Measurements from ENCODE around the gene ABCA9.

DNA sequence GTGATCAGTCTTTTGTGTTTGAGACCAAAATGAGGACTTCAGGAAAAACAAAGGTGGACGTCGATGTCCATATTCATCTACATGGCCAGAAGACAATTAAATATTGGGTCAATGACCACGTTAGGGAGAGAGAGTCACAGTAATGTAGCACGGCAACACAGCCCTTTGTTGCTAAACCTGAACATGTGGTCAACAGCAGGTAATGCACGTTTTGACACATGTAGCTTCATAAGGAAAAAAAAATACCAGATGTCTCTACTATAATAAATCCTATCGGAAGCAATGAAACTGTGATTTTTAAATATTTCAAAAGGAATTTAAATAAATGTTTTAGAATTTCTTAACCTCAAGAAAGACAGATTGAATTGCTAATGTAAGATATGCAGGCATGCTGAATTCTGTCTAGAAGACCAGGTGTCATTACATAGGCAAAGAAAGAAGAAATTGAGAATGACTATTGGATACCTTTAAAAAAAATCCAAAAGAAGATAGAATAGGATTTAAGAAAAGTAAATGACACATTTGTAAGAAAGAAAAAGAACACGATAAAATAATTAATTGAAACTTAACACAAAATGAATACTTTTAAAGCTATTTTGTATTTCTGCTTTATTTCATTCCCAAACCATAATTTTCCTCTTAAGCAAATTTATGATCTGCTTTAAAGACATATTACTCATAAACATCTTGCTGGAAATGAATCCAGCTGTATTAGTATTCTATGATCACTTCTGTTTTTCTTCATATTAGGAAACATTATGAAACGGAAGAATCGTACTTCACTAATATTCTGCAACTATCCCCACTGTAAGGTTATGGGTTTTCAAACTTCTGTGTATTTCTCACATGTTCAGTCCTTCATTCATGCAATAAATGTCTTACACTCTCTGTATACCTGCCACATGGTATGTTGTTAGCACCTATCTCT lies 135.7 kb downstream of the ABCA9 start:
- TF ChIP-seq POLR2A (IDR thresholded peaks at IDR 0.05; ENCODE audit: low read length) (no peak), MYC (IDR thresholded peaks at IDR 0.05; ENCODE audit: borderline replicate concordance, low read length) (no peak), ZFP36 (IDR thresholded peaks at IDR 0.05; ENCODE audit: borderline replicate concordance, partially characterized antibody) (no peak), NR3C1 (IDR thresholded peaks at IDR 0.05) (no peak)
- TF ChIP-seq, protein P1, sequence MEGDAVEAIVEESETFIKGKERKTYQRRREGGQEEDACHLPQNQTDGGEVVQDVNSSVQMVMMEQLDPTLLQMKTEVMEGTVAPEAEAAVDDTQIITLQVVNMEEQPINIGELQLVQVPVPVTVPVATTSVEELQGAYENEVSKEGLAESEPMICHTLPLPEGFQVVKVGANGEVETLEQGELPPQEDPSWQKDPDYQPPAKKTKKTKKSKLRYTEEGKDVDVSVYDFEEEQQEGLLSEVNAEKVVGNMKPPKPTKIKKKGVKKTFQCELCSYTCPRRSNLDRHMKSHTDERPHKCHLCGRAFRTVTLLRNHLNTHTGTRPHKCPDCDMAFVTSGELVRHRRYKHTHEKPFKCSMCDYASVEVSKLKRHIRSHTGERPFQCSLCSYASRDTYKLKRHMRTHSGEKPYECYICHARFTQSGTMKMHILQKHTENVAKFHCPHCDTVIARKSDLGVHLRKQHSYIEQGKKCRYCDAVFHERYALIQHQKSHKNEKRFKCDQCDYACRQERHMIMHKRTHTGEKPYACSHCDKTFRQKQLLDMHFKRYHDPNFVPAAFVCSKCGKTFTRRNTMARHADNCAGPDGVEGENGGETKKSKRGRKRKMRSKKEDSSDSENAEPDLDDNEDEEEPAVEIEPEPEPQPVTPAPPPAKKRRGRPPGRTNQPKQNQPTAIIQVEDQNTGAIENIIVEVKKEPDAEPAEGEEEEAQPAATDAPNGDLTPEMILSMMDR (IDR thresholded peaks at IDR 0.05): no peak

All from A549 (cell line).